Endothelial cell of umbilical vein (primary cell): ENCODE measurements around the gene GLIPR1L2. TPM values are rescaled to one million over a fixed set of nuclear protein-coding genes. Genes with fewer than 3 reads are reported as not detected.

ENCODE experiments used
- BruUV-seq: library from RNA; stranded (reverse); fragments of 400-500 nt; replicated peaks from 2 replicates; lab custom pipeline; 2021; lab: Mats Ljungman, UMichigan
- CTCF ChIA-PET: fragments of 300-600, 350-600 bp; sonication (Branson Sonifier 250); formaldehyde crosslinking; loops from one replicate; lab custom pipeline; 2021; ENCODE audit warnings: antibody characterized with exemption, inconsistent platforms; lab: Charles Lee
- POLR2A ChIA-PET: fragments of 300-600, 350-600 bp; sonication (Branson Sonifier 250); formaldehyde crosslinking; loops from one replicate; lab custom pipeline; 2021; ENCODE audit warnings: antibody characterized with exemption, inconsistent platforms; lab: Charles Lee
- DNase-seq: peaks from one replicate; pipeline ENCODE4 v3.0.0-alpha.2; 2011; ENCODE audit warnings: low read depth, low spot score
- FAIRE-seq: peaks from 2 replicates; lab custom pipeline; 2011; peaks lifted over from hg19 to GRCh38; lab: Jason Lieb, UNC
- H2AFZ ChIP-seq: 2 replicates; pipeline ENCODE4 v1.6.0; 2012; ENCODE audit warnings: low read depth, low read length, control low read depth, inconsistent platforms
- H3K27ac ChIP-seq: 2 replicates; pipeline ENCODE4 v1.5.1; 2011; ENCODE audit warnings: low read depth, mild to moderate bottlenecking, control low read depth, low read length, moderate library complexity; ENCODE audit not compliant: insufficient read depth
- H3K27me3 ChIP-seq, 2 experiments: 2 replicates each; pipeline versions ENCODE4 v1.6.0 to v1.6.1; 2011; ENCODE audit warnings: low read length in 2 of 2, mixed read lengths in 1 of 2; ENCODE audit not compliant: control insufficient read depth in 2 of 2, insufficient read depth in 2 of 2
- H3K36me3 ChIP-seq, 2 experiments: 2 replicates in 1 of 2; 3 replicates in 1 of 2; pipeline ENCODE4 v1.5.1; 2011; ENCODE audit warnings: low read length in 2 of 2, mild to moderate bottlenecking in 1 of 2, moderate library complexity in 1 of 2; ENCODE audit not compliant: control insufficient read depth in 2 of 2, insufficient read depth in 2 of 2; ENCODE audit errors: extremely low read depth in 1 of 2
- H3K4me1 ChIP-seq: 3 replicates; pipeline ENCODE4 v1.5.1; 2011; ENCODE audit warnings: mild to moderate bottlenecking, low read length; ENCODE audit not compliant: control insufficient read depth, insufficient read depth; ENCODE audit errors: extremely low read depth
- H3K4me2 ChIP-seq: 2 replicates; pipeline ENCODE4 v1.6.1; 2011; ENCODE audit warnings: low read length, control low read depth, mixed read lengths; ENCODE audit not compliant: insufficient read depth
- H3K4me3 ChIP-seq, 3 experiments: fragments of 200-600 bp in 1 of 3; sonication (generic), shearing (Covaris generic) in 1 of 3; replicated peaks in 1 of 3; 2 replicates each; pipeline ENCODE4 v1.5.1; 2011 to 2016; ENCODE audit warnings: control low read depth in 3 of 3, low read length in 3 of 3, mild to moderate bottlenecking in 2 of 3, inconsistent platforms in 1 of 3, low read depth in 1 of 3, moderate library complexity in 1 of 3; ENCODE audit not compliant: insufficient read depth in 1 of 3
- H3K79me2 ChIP-seq: 2 replicates; pipeline ENCODE4 v1.6.0; 2012; ENCODE audit warnings: low read length, inconsistent platforms; ENCODE audit not compliant: control insufficient read depth, insufficient read depth
- H3K9ac ChIP-seq: replicated peaks from 2 replicates; pipeline ENCODE3; 2011; ENCODE audit warnings: low read length, control low read depth; ENCODE audit not compliant: insufficient read depth; ENCODE audit errors: extremely low read depth
- H3K9me1 ChIP-seq: replicated peaks from 3 replicates; pipeline ENCODE4 v1.6.0; 2011; ENCODE audit warnings: mild to moderate bottlenecking, low read length; ENCODE audit not compliant: control insufficient read depth, insufficient read depth; ENCODE audit errors: extremely low read depth
- H3K9me3 ChIP-seq: replicated peaks from 2 replicates; pipeline ENCODE4 v1.5.1; 2012; ENCODE audit warnings: low read length, inconsistent platforms; ENCODE audit not compliant: control insufficient read depth, insufficient read depth
- H4K20me1 ChIP-seq: replicated peaks from 2 replicates; pipeline ENCODE3; 2011; ENCODE audit warnings: mild to moderate bottlenecking, low read length; ENCODE audit not compliant: control insufficient read depth, insufficient read depth; ENCODE audit errors: extremely low read depth
- EZH2 ChIP-seq: IDR thresholded peaks from 2 replicates; pipeline ENCODE4 v1.6.1; 2012; ENCODE audit warnings: borderline replicate concordance, low read depth, mild to moderate bottlenecking, moderate library complexity, low read length, inconsistent platforms; ENCODE audit not compliant: severe bottlenecking
- FOS ChIP-seq: IDR thresholded peaks from 2 replicates; pipeline ENCODE4 v1.6.1; 2011; ENCODE audit warnings: mild to moderate bottlenecking, low read length, moderate library complexity, borderline replicate concordance; ENCODE audit not compliant: insufficient read depth
- GATA2 ChIP-seq: IDR thresholded peaks from 2 replicates; pipeline ENCODE4 v1.7.0; 2011; ENCODE audit warnings: low read depth, mild to moderate bottlenecking, moderate library complexity, mixed read lengths, low read length; ENCODE audit not compliant: insufficient read length, insufficient read depth
- JUN ChIP-seq: IDR thresholded peaks from 2 replicates; pipeline ENCODE4 v1.6.1; 2011; ENCODE audit warnings: borderline replicate concordance, low read depth; ENCODE audit not compliant: insufficient read length, insufficient read depth
- MYC ChIP-seq: IDR thresholded peaks from one replicate; pipeline ENCODE4 v1.6.1; 2011; ENCODE audit warnings: mild to moderate bottlenecking, low read depth, low read length
- POLR2A ChIP-seq: IDR thresholded peaks from 2 replicates; pipeline ENCODE4 v1.6.1; 2012; ENCODE audit warnings: low read depth, mild to moderate bottlenecking, control low read depth, low read length
- POLR2AphosphoS5 ChIP-seq: IDR thresholded peaks from 2 replicates; pipeline ENCODE4 v1.6.1; 2012; ENCODE audit warnings: low read depth, mild to moderate bottlenecking, control low read depth, low read length, moderate library complexity; ENCODE audit not compliant: insufficient read depth
- dilution Hi-C: fragments of 300-500 bp; cut with MboI; formaldehyde crosslinking; loops from one replicate; pipeline ENCODE4 v1.15.0; 2019; ENCODE audit warnings: low sequenced_read_pairs; ENCODE audit not compliant: extremely low pct_ligation_motif_present
- intact Hi-C: fragments of 100-400 bp; cut with micrococcal nuclease; formaldehyde crosslinking; loops from one replicate; pipeline ENCODE4 v1.10.0; 2022
- polyA plus RNA-seq, 4 experiments: library from polyadenylated mRNA; depleted of rRNA in 3 of 4; stranded (reverse) in 3 of 4; unstranded in 1 of 4; fragments of >200 nt; gene quantifications; 2 replicates each; pipeline versions ENCODE4 v1.2.1 to v1.2.3, GENCODE V29; 2011 to 2012; ENCODE audit warnings: missing spikeins in 1 of 4
- total RNA-seq: library from RNA; stranded (reverse); gene quantifications from 2 replicates; pipeline ENCODE4 v1.2.3, GENCODE V29; 2021
- TF ChIP-seq, protein P1 (sequence below): IDR thresholded peaks from 2 replicates; pipeline ENCODE4 v1.6.1; 2011; ENCODE audit not compliant: insufficient read depth, insufficient read length
- TF ChIP-seq, protein P2 (sequence below), 2 donors: IDR thresholded peaks; 1 replicate in 1 of 2; 2 replicates in 1 of 2; pipeline ENCODE4 v1.5.1; 2011; ENCODE audit warnings: low read length in 2 of 2, mild to moderate bottlenecking in 2 of 2, moderate library complexity in 2 of 2, control low read depth in 1 of 2, inconsistent platforms in 1 of 2, low read depth in 1 of 2; ENCODE audit not compliant: insufficient read depth in 1 of 2; ENCODE audit errors: extremely low read depth in 1 of 2

GLIPR1L2 gene
- total and polyA plus RNA-seq, 2 donors (not counting 3 experiments of a cell fraction or from before 2014, with no cell fraction given): 0.07 TPM; not detected in 1

DNA sequence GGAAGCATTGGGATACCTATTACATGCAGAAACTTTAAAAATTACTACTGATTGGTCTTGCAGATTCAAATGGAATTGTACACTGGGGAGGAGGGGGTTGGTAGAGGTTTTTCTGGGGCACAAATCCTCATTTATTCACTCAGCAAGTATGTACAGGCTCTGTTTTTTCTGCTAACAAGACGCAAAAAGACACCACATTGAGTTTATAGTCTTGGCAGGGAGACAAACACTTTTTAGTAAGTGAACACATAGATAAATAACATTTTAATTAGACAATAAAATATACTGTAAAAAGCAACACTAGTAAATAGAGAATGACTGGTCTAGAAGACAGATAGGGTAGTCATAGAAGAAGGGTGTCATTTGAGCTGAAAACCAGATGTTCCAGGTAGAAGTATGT, 23.8 kb downstream of the GLIPR1L2 start:
- no peaks in the 10 kb centered on the region for H3K79me2 ChIP-seq
- H4K20me1 ChIP-seq: no peaks in the 10 kb centered on the region
- no peak overlapping the region for H3K4me2 ChIP-seq
- dilution Hi-C loops (no loop called here), intact Hi-C loops (no loop called here)
- no TSS peak for BruUV-seq
- no peaks in the 10 kb centered on the region for H3K36me3 ChIP-seq
- no peak for TF ChIP-seq MYC
- TF ChIP-seq, protein P1, sequence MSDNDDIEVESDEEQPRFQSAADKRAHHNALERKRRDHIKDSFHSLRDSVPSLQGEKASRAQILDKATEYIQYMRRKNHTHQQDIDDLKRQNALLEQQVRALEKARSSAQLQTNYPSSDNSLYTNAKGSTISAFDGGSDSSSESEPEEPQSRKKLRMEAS: no peak
- TF ChIP-seq POLR2A: no peak
- no peak for TF ChIP-seq GATA2
- no peak for TF ChIP-seq POLR2AphosphoS5
- TF ChIP-seq, protein P2, sequence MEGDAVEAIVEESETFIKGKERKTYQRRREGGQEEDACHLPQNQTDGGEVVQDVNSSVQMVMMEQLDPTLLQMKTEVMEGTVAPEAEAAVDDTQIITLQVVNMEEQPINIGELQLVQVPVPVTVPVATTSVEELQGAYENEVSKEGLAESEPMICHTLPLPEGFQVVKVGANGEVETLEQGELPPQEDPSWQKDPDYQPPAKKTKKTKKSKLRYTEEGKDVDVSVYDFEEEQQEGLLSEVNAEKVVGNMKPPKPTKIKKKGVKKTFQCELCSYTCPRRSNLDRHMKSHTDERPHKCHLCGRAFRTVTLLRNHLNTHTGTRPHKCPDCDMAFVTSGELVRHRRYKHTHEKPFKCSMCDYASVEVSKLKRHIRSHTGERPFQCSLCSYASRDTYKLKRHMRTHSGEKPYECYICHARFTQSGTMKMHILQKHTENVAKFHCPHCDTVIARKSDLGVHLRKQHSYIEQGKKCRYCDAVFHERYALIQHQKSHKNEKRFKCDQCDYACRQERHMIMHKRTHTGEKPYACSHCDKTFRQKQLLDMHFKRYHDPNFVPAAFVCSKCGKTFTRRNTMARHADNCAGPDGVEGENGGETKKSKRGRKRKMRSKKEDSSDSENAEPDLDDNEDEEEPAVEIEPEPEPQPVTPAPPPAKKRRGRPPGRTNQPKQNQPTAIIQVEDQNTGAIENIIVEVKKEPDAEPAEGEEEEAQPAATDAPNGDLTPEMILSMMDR (IDR thresholded peaks at IDR 0.05; ENCODE audit: extremely low read depth in 1 of 2, insufficient read depth in 1 of 2, low read depth in 1 of 2, low read length in 2 of 2): no peak
- no peak for TF ChIP-seq EZH2
- no peak for TF ChIP-seq FOS
- no peak for TF ChIP-seq JUN
- POLR2A ChIA-PET: no interaction called here
- H3K27ac ChIP-seq: no peak overlapping the region
- H3K9me1 ChIP-seq: no peaks in the 10 kb centered on the region
- H2AFZ ChIP-seq: no peak overlapping the region
- FAIRE-seq (no peak), DNase-seq (no peak)
- no peaks in the 10 kb centered on the region for H3K9me3 ChIP-seq
- no peak overlapping the region for H3K4me3 ChIP-seq
- peaks cover 0 to 2% of the 10 kb centered on the region in 2 experiments for H3K27me3 ChIP-seq
- H3K9ac ChIP-seq: no peak overlapping the region
- H3K4me1 ChIP-seq: no peaks in the 10 kb centered on the region
- CTCF ChIA-PET: interaction anchor here (1.2 kb wide), 1 partner anchor 8 kb away, joined by 3 read pairs; no protein-coding TSS in a partner anchor
